Panc1 (cell line): ENCODE measurements around the gene PHYHIPL. TPM values are rescaled to one million over a fixed set of nuclear protein-coding genes. Genes with fewer than 3 reads are reported as not detected.

Experiments
- ATAC-seq: fragments of 200-7000 bp; cut with Tn5 transposase; 2 replicates; pipeline ENCODE4 v1.9.1; 2020; ENCODE audit warnings: mild to moderate bottlenecking, moderate library complexity
- BruUV-seq: library from RNA; stranded (reverse); fragments of 400-500 nt; replicated peaks from 2 replicates; lab custom pipeline; 2021; lab: Mats Ljungman, UMichigan
- CTCF ChIA-PET: fragments of 300-600 bp; sonication (Branson Sonifier 250); formaldehyde crosslinking; loops from one replicate; lab custom pipeline; 2022; ENCODE audit warnings: antibody characterized with exemption; lab: Charles Lee
- POLR2A ChIA-PET: fragments of 300-600 bp; sonication (Branson Sonifier 250); formaldehyde crosslinking; loops from one replicate; lab custom pipeline; 2022; ENCODE audit warnings: antibody characterized with exemption; lab: Charles Lee
- DNase-seq: peaks from one replicate; pipeline ENCODE4 v3.0.0-alpha.2; 2010; ENCODE audit warnings: low read depth, low spot score
- H3K27ac ChIP-seq: 2 replicates; pipeline ENCODE4 v1.5.1; 2011; ENCODE audit warnings: mild to moderate bottlenecking, low read length, inconsistent platforms
- H3K27me3 ChIP-seq: fragments of 200-500 bp; sonication (Bioruptor generic); 2 replicates; pipeline ENCODE4 v1.6.0; 2014; ENCODE audit warnings: low read length, inconsistent platforms; ENCODE audit not compliant: control insufficient read depth, insufficient read depth
- H3K36me3 ChIP-seq: fragments of 200-500 bp; sonication (Bioruptor generic); 2 replicates; pipeline ENCODE4 v1.5.1; 2014; ENCODE audit warnings: inconsistent platforms, mild to moderate bottlenecking, low read length, moderate library complexity; ENCODE audit not compliant: control insufficient read depth, insufficient read depth
- H3K4me1 ChIP-seq: 2 replicates; pipeline ENCODE4 v1.5.1; 2011; ENCODE audit warnings: inconsistent platforms, mild to moderate bottlenecking, low read length, moderate library complexity; ENCODE audit not compliant: control insufficient read depth, insufficient read depth
- H3K4me3 ChIP-seq, 2 experiments: 2 replicates each; pipeline ENCODE4 v1.5.1; 2011 to 2012; ENCODE audit warnings: low read depth in 2 of 2, low read length in 2 of 2, mild to moderate bottlenecking in 2 of 2, inconsistent platforms in 1 of 2, moderate library complexity in 1 of 2
- H3K9me3 ChIP-seq: fragments of 200-500 bp; sonication (Bioruptor generic); 2 replicates; pipeline ENCODE4 v1.5.1; 2014; ENCODE audit warnings: low read depth, mild to moderate bottlenecking, inconsistent platforms, low read length, moderate library complexity; ENCODE audit not compliant: control insufficient read depth, insufficient read depth
- POLR2AphosphoS5 ChIP-seq: IDR thresholded peaks from 2 replicates; pipeline ENCODE4 v1.6.1; 2012; ENCODE audit warnings: mild to moderate bottlenecking, low read depth, low read length, moderate library complexity
- SIN3A ChIP-seq: IDR thresholded peaks from 2 replicates; pipeline ENCODE4 v1.6.1; 2012; ENCODE audit warnings: low read depth, mild to moderate bottlenecking, low read length, moderate library complexity, borderline replicate concordance; ENCODE audit not compliant: insufficient read depth
- TCF7L2 ChIP-seq: IDR thresholded peaks from 2 replicates; pipeline ENCODE4 v1.6.1; 2011; ENCODE audit warnings: mild to moderate bottlenecking, low read depth, low read length, inconsistent platforms
- in situ Hi-C: cut with HindIII; loops from 2 replicates; pipeline ENCODE4 v1.10.0; 2016; ENCODE audit warnings: low sequenced_read_pairs, low pct_unique_long_range_greater_than_20kb
- intact Hi-C: fragments of 100-400 bp; cut with micrococcal nuclease; formaldehyde crosslinking; loops from one replicate; pipeline ENCODE4 v1.10.0; 2022; ENCODE audit not compliant: unreplicated experiment
- total RNA-seq: library from RNA; stranded (reverse); gene quantifications from one replicate; pipeline ENCODE4 v1.2.1, GENCODE V29; 2021; ENCODE audit not compliant: unreplicated experiment
- TF ChIP-seq, protein P1 (sequence below): fragments of 450-650 bp; IDR thresholded peaks from 2 replicates; pipeline ENCODE4 v1.5.1; 2017; ENCODE audit warnings: mild to moderate bottlenecking
- TF ChIP-seq, protein P2 (sequence below), 2 experiments: IDR thresholded peaks; 2 replicates each; pipeline ENCODE4 v1.6.1; 2011 to 2012; ENCODE audit warnings: low read depth in 2 of 2, control low read depth in 1 of 2, low read length in 1 of 2, mild to moderate bottlenecking in 1 of 2, moderate library complexity in 1 of 2; ENCODE audit not compliant: insufficient read depth in 1 of 2

PHYHIPL gene
- total RNA-seq, 1 experiment from 2014 or later = not detected

DNA sequence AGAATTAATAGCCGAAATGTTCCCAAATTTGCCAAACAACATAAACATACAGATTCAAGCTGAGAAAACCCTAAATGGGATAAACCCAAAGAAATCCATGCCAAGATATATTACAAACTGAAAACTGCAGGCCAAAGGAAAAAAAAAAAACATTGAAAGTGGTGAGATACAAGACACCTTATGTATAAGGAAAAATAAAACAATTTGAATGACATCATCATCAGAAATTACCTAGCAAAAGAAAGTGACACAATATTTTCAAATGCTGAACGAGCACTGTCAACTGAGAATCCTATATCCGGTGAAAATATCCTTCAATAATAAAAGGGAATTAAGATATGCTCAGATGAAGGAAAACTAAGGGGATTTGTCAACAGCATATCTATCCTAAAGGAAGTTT lies 66.5 kb downstream of the PHYHIPL start:
- ATAC-seq (no peak), DNase-seq (no peak)
- no peaks in the 10 kb centered on the region for H3K9me3 ChIP-seq
- no peaks in the 10 kb centered on the region for H3K36me3 ChIP-seq
- no peak overlapping the region for H3K27ac ChIP-seq
- H3K4me1 ChIP-seq = no peaks in the 10 kb centered on the region
- no TSS peak for BruUV-seq
- no peak overlapping the region for H3K4me3 ChIP-seq
- TF ChIP-seq, protein P1, sequence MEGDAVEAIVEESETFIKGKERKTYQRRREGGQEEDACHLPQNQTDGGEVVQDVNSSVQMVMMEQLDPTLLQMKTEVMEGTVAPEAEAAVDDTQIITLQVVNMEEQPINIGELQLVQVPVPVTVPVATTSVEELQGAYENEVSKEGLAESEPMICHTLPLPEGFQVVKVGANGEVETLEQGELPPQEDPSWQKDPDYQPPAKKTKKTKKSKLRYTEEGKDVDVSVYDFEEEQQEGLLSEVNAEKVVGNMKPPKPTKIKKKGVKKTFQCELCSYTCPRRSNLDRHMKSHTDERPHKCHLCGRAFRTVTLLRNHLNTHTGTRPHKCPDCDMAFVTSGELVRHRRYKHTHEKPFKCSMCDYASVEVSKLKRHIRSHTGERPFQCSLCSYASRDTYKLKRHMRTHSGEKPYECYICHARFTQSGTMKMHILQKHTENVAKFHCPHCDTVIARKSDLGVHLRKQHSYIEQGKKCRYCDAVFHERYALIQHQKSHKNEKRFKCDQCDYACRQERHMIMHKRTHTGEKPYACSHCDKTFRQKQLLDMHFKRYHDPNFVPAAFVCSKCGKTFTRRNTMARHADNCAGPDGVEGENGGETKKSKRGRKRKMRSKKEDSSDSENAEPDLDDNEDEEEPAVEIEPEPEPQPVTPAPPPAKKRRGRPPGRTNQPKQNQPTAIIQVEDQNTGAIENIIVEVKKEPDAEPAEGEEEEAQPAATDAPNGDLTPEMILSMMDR = no peak
- TF ChIP-seq POLR2AphosphoS5 (no peak), SIN3A (no peak), TCF7L2 (no peak)
- TF ChIP-seq, protein P2, sequence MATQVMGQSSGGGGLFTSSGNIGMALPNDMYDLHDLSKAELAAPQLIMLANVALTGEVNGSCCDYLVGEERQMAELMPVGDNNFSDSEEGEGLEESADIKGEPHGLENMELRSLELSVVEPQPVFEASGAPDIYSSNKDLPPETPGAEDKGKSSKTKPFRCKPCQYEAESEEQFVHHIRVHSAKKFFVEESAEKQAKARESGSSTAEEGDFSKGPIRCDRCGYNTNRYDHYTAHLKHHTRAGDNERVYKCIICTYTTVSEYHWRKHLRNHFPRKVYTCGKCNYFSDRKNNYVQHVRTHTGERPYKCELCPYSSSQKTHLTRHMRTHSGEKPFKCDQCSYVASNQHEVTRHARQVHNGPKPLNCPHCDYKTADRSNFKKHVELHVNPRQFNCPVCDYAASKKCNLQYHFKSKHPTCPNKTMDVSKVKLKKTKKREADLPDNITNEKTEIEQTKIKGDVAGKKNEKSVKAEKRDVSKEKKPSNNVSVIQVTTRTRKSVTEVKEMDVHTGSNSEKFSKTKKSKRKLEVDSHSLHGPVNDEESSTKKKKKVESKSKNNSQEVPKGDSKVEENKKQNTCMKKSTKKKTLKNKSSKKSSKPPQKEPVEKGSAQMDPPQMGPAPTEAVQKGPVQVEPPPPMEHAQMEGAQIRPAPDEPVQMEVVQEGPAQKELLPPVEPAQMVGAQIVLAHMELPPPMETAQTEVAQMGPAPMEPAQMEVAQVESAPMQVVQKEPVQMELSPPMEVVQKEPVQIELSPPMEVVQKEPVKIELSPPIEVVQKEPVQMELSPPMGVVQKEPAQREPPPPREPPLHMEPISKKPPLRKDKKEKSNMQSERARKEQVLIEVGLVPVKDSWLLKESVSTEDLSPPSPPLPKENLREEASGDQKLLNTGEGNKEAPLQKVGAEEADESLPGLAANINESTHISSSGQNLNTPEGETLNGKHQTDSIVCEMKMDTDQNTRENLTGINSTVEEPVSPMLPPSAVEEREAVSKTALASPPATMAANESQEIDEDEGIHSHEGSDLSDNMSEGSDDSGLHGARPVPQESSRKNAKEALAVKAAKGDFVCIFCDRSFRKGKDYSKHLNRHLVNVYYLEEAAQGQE (IDR thresholded peaks at IDR 0.05; ENCODE audit: insufficient read depth in 1 of 2, low read depth in 2 of 2, low read length in 1 of 2) = no peak
- ChIA-PET CTCF (no interaction called here), POLR2A (no interaction called here)
- in situ Hi-C loops = no loop called here
- intact Hi-C loops = loop anchor here (10.0 kb wide), 1 partner anchor 782 kb away; no protein-coding TSS in a partner anchor
- H3K27me3 ChIP-seq = no peaks in the 10 kb centered on the region

GRCh38 chr10:59243611-59244195 lies 67.3 kb downstream of the PHYHIPL start:
- ATAC-seq = no peak
- H3K4me1 ChIP-seq = no peaks in the 10 kb centered on the region

More at GRCh38 chr10:59243611-59244195, 67.3 kb downstream of the PHYHIPL start:
- no peak overlapping the region for H3K4me3 ChIP-seq
- ChIA-PET POLR2A (no interaction called here), CTCF (no interaction called here)
- no TSS peak for BruUV-seq
- H3K36me3 ChIP-seq = no peaks in the 10 kb centered on the region
- TF ChIP-seq POLR2AphosphoS5 (no peak), TCF7L2 (no peak), SIN3A (no peak)
- TF ChIP-seq, protein P2 (IDR thresholded peaks at IDR 0.05; ENCODE audit: insufficient read depth in 1 of 2, low read depth in 2 of 2, low read length in 1 of 2) = no peak
- TF ChIP-seq, protein P1 = no peak
- no peak overlapping the region for H3K27ac ChIP-seq
- no peaks in the 10 kb centered on the region for H3K9me3 ChIP-seq
- in situ Hi-C loops = no loop called here
- no peak for DNase-seq
- no peaks in the 10 kb centered on the region for H3K27me3 ChIP-seq
- intact Hi-C loops = loop anchor here (10.0 kb wide), 1 partner anchor 781 kb away; no protein-coding TSS in a partner anchor
